ENCODE data around the gene CPA1.

The CPA1 gene

DNA sequence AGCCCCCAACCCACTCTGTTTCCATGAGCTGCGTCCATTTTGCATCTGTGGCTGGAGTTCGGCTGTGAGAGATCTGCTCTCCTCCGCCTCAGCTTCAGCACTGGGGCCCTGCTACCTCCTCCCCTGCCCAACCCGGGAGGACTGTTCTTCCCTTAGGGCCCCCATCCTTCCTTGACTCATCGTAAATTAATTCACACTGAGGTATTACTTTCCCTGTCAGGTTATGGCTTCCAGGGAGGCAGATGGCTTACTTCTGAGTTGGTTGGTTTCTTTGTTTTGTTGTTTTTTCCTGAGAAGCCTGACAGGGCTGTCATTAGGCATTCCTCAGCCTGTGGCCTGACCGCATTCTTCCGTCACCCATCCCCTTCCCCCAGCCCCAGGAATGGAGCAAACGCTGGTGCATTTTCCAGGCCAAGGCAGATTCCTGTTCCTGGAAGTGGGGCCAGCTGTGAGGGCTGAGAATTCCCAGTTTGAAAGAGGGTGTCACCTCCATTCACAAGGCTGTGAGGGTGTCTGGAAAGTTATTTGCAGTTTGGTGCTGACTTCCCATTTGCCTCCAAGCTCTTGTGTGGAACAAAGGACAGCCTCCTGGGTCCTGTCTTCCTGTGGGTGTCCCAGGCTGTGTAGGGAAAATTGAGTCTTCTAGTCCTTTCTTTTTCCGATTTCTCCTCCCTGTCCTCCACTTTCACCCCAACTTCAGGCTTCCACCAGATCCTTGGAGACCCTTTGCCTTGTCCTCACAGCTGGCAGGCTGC, 24.0 kb upstream of the CPA1 start:
- DNase-seq (ENCODE audit: low read depth), result no peak

DNA sequence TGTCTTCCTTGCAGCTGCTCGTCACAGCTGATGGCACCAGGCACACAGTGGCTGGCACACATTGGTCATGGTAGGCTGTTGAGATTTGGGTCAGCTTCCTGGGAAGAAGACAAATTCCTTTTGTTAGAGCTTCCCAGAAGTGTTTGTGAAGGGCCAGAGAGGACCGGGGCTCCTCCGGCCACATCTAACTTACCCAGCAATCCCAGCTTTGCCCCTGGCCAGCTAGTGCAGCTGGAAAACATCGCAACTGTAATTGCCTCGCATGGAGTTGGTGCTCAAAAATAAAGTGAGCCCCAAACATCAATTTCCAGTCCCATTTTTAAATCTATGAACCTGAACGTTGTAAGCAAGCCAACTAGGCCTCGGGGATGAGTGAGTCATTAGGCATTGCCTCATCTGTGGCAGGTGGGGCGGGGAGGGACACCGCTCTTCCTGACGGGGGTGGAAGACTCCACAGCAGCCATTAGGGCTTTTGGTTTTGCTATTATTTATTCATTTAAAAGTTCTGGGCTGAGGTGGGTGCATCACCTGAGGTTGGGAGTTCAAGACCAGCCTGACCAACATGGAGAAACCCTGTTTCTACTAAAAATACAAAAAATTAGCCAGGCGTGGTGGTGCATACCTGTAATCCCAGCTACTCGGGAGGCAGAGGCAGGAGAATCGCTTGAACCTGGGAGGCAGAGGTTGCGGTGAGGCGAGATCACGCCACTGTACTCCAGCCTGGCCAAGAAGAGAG, 23.2 kb upstream of the CPA1 start:
- no peak for DNase-seq (ENCODE audit: low read depth)

DNA sequence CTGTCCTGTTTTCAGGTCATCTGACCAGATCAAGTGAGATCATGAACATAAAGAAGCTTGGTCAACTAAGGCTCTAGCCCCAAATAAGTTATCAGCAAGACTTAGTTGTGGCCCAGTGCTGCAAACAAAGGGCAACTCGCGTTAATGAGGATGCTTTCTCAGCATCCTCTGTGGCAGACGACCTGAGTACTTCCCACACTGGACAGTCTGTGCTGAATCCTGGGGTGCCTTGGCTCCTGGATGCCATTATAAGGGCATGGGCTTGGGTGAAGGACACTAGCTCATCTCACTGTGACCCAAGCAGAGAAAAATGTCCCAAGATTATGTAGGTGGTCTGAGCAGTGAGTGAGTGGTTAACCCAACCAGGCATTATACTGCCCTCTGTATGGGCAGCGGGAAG, 21.8 kb upstream of the CPA1 start:
- no peak for DNase-seq (ENCODE audit: low read depth)

DNA sequence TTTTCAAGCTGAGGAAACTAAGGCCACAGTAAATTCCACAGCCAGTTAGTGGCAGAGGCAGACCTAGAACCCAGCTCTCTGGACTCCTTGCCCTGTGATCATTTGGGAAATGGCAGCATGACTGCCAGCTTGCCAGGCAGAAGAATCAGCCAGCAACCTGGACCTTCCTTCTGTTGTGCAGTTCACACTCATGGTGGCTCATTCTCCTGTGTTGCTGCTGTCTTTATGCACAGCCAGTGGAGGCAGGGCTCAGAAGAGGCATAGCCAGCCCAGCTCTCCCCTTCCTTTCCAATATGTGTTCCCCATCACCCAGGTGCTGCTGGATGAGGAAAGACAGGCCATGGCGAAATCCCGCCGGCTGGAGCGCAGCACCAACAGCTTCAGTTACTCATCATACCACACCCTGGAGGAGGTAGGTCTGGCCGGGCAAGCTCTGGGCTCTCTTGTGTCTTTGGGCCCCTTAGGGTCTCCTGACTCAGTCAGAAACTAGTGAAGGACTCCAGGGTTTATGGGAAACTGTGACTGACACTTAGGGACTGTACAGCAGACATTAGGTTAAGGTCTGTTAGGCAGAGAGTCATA, 20.9 kb upstream of the CPA1 start:
- DNase-seq (ENCODE audit: low read depth), result no peak

DNA sequence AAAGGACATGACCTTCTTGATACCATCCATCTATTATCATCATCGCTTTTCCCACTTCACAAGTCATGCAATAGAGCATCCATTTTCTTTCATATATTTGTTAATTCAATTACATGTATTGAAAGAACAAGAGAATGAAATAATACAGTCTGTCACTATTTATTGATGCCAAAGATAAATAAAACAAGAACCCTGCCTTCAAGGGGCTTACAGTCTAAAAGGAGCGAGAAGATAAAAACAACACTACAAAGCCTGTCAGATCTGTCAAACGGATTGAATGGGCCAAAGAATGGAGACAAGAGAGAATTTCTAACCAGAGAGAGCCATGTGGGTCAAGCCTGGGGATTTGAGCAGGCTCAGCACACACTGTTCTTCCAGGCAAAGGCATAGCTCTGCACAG, 19.8 kb upstream of the CPA1 start:
- no peak for DNase-seq (ENCODE audit: low read depth)

DNA sequence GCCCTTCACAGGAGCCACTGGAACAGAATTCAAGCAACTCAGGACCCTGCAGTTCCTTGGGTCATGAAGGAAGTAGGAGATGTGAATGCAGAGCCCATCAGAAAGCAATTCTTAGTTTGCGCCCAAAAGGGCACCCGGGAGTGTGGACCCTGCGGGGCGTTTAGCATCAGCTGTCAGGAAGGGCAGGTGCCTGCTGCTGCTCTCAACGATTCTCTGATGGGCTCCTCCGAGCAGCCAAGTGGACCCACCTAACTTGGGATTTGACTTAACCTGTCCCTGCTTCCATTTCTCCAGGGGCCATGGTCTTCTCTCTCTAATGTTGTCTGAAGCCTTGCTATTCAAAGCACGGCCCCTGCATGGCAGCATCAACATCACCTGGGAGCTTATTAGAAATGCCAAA, 18.6 kb upstream of the CPA1 start:
- DNase-seq (ENCODE audit: low read depth), result no peak

DNA sequence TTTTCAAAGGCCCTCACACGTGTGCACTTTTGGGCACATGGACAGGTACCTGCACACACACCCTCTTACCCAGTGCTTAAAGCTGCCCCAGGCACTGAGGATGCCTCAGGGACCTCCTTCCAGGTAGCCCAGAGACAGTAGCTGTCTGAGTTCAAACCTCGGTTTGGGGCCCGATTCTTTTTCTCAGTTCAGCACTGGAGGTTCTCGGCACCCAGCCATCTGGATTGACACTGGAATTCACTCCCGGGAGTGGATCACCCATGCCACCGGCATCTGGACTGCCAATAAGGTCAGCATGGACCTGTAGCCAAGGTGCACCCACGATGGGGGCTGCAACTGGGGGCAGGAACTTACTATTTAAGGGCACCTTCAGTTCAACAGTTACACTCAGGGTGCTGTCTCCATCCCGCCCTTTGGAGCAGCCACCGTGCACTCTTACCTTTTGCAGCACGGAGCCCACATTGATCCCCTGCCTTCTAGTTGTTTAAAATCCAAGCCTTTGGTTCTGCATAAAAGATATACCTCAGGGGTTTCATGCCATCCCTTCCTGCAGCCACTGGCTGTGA, 18.0 kb upstream of the CPA1 start:
- no peak for DNase-seq (ENCODE audit: low read depth)

DNA sequence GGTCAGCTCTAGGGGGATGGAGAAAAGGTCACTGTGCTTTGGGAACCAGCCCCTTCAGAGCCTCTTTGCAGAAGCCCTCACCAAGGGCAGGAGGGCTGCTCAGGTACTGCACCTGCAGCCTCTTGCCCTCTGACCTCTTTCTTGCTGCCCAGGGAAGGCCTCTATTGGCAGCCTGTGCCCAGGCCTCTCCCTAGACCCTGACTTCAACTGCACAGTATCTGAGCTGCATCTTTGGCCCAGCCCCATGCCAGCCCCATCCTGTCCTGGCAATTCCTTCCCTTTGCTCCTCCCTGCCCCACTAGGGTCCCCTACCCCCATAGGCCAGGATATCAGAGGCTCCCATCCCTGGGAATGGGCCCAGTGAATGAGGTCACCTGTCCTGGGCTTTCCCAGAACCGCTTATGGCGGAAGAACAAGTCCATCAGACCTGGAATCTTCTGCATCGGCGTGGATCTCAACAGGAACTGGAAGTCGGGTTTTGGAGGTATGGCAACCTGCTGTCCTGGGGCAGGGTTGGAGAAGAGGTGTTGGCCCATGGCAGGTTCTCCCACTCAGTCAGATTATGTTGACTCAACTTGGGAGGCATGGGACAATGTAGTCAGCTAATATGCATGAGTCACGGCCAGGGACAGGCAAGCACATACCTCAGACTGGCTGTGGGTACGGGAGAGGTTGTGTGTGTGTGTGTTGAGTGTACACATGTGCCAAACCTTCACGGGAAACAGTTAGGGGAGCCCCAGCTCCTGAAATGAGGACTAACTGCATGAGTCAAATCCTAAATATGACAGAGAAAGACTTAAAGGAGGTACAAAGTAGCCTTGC, 17.1 kb upstream of the CPA1 start:
- DNase-seq (ENCODE audit: low read depth), result no peak

DNA sequence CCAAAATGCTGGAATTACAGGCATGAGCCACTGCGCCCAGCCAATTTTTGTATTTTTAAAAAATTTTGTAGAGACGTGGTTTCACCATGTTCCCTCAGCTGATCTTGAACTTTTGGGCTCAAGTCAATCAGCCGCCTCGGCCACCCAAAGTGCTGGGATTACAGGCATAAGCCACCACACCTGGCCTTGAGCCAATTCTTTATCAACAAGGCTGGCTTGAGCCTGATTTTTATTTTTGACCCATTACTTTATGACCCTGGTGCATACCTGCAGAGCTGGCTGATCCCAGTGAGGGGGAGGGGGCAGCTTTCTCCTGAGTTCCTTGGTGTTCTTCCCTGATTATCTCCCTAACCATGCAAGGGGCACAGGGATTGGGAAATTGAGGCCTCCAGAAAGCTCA, 15.8 kb upstream of the CPA1 start:
- no peak for DNase-seq (ENCODE audit: low read depth)

DNA sequence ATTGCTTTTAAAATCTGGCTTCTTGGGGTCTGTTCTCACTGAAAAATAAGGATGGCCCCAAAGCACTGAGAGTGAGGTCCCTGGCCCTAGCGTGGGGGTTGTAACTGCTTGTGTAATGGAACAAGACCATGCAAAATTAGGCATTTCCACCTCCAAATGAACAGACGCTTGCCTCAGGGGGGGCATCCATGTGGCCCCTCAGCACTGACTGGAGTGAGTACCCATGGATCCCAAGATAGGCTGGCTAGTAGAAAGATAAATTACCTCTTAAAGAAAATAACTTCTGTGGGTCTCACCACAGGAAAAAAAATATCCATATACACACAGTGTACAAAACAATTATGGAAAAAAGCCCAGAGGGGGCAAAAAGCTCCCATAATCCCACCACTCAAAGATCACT, 15.2 kb upstream of the CPA1 start:
- DNase-seq (ENCODE audit: low read depth), result no peak

DNA sequence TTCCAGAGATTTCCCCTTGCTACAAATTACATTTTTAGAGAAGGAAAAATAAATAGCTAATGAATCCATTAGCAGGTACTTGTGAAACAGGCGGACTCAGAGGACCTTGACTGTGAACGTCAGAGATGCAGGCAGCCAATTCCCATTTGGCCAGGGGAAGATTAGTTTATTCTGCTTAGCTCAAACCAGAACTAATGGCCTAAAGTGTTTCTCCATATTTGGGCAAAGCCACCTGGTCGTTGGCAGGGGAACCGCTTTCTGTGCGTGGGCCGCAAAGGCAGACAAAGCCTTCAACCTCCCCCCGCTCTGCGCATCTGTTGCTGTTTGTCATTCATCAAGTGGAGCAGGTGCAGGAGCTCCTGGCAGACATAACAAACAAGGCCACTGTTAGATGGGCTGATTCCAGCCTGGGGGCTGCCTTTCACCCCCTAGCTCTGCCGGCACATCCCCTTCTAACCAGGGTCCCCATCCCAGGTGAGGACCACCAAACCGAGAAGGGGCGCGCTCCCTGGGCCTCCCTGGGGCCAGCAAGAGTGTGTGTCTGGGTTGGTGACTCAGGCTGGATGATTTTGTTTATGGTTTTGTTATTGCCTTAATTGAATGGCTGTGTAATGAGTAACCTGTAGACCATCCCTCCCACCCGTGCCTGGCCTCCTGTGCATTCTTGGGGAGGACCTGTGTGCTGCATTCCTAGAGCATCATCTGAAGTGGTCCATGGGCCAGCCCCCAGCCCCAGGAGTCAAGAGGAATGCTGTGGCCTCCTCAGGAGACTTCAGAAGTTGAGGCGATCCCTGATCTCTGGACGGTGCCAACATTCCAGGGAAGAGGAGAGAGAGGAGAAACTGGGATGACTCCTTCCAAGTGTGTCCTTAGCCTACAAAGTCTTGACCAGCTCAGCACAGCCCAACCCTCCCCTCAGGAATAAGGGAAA, 14.5 kb upstream of the CPA1 start:
- no peak for DNase-seq (ENCODE audit: low read depth)

DNA sequence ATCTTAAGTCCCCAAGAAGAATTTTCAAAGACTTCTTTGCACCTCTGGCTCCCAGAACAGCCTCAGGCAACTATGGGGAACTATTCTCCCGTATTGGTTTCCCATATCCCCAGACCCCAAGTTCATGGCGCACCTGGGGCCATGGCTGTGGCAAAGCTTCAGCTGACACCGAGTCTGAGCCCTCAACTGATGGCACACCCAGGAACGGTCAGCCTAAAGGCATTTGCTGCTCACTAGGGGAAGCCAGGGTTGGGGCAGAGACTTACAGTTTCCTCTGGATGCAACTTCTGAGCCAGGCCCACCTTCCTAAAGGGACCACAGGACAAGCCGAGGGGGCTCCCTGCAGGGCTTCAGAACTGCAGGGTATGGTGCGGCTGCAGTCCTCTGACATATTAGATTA, 13.7 kb upstream of the CPA1 start:
- no peak for DNase-seq (ENCODE audit: low read depth)

DNA sequence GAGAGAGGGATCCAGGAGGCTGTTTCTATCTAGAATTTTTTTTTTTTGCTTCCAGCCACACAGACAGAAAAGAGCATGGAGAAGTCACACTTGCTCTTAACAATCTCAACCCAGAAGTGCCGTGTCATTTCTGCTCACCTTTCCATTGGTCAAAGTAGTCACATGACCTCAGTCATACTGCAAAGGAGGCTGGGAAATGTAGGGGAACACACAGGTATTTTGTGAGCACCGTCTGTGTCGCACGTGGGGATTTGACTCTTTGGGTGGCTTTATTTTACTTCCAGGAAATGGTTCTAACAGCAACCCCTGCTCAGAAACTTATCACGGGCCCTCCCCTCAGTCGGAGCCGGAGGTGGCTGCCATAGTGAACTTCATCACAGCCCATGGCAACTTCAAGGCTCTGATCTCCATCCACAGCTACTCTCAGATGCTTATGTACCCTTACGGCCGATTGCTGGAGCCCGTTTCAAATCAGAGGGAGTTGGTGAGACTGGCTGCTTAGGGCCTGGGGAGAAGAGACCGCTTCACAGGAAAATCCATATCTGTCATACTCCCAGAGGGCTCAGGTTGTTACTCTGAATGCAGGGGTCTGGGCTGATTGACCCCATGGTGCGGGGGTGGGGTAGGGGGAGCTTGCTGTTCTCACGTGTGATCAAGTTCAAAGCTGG, 13.1 kb upstream of the CPA1 start:
- no peak for DNase-seq (ENCODE audit: low read depth)

DNA sequence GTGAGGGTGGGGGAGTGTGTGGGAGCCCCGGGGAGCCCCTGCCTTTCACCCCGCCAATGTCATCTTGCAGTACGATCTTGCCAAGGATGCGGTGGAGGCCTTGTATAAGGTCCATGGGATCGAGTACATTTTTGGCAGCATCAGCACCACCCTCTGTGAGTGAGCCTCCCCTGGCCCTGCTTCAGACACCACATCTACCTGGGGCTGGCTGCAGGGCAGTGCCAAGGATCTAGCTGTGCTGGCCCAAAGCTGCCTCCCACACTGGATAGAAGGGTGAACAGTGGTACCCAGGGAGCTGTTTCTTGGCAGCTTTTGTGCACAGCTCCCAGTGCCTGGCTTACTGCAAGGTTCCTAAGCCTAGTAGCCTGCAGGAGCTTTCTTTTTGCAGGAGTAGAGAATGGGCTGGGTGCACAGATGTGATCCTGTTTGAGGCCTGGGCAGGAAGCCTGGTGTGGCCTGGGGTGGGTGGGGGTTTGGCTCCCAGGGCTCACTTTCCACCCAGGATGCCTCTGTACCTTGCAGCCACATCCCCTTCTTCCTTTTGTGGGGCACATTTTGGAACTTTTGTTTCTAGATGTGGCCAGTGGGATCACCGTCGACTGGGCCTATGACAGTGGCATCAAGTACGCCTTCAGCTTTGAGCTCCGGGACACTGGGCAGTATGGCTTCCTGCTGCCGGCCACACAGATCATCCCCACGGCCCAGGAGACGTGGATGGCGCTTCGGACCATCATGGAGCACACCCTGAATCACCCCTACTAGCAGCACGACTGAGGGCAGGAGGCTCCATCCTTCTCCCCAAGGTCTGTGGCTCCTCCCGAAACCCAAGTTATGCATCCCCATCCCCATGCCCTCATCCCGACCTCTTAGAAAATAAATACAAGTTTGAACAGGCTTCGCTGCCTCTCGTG, 12.2 kb upstream of the CPA1 start:
- peak; percentile 69 for DNase-seq (ENCODE audit: low read depth)

DNA sequence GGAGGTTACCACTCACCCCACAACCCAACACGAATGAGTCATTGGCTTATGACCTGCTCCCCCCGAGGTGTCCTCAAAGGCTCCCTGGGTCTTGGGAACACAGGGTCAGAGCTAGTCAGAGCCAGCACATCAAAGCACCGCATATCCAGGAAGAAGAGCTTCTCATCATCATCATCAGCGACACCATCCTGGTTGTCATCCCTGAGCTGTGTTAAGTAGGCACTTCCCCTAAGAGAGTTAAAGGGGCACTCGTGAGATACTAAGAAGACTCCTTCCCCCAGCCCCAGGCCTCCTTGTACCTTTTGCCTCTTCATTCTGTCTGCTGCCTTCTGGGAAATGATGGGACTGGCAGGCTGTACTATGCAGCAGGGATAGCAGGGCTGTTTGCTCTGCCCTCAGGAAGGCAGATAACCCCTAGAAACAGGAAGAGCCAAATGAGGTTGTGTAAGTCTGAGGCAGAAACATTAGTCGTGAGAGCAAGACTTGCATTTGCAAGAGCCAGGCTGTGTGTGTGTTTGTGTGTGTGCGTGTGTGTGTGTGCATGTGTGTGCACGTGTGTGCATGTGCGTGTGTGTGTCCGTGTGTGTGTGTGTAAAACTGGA, 11.1 kb upstream of the CPA1 start:
- DNase-seq (ENCODE audit: low read depth), result peak; percentile 72

DNA sequence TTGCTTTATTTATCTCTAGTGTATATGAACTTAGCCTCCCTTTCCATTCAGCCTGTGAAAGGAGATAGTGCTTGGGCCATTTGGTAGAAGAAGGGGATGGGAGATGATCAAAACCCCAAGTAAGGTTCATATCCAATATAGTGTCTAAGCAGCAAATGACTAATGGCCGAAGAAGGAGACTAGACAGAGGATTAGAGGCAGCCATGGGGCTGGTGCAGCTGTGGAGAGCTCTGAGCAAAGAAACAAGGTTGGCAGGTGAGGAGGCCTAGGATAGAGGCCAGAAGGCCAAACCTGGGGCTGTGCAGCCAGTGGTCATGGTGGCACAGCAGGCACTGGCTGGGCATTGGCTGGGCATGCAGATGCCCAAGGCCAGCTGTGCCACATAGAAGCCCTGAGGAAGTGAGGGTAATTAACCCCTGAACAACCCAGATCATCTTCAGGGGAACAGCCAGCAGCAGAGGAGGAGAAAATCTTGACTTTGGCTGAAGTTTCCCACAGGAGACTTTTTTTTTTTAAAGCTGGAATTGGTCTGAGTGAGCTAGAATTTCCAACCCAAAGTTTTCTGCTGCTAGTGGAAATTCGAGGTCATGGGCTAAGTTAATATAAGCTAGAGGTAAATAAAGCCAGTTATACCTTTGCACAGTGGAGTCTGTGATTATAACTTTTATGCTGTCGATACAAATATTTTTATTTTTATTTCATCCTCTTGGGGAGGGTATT, 10.3 kb upstream of the CPA1 start:
- no peak for DNase-seq (ENCODE audit: low read depth)

DNA sequence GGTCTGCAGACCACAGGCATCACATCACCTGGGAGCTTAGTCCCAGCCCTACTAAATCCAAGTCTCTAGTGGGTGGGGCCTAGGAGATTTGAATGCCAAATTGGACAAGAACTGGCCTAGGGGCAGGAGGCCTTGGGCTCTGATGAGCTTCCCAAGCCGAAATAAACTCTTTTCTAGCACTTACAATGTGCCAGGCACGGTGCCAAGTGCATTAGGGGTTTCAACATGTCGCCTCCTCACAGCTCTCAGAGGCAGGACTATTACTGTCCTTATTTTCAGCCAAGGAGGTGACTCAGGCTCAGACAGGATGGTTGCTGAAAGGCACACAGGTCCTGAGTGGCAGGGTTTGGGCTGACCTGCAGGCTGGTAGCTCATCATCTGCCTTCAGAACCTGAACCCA, 9.2 kb upstream of the CPA1 start:
- no peak for DNase-seq (ENCODE audit: low read depth)

DNA sequence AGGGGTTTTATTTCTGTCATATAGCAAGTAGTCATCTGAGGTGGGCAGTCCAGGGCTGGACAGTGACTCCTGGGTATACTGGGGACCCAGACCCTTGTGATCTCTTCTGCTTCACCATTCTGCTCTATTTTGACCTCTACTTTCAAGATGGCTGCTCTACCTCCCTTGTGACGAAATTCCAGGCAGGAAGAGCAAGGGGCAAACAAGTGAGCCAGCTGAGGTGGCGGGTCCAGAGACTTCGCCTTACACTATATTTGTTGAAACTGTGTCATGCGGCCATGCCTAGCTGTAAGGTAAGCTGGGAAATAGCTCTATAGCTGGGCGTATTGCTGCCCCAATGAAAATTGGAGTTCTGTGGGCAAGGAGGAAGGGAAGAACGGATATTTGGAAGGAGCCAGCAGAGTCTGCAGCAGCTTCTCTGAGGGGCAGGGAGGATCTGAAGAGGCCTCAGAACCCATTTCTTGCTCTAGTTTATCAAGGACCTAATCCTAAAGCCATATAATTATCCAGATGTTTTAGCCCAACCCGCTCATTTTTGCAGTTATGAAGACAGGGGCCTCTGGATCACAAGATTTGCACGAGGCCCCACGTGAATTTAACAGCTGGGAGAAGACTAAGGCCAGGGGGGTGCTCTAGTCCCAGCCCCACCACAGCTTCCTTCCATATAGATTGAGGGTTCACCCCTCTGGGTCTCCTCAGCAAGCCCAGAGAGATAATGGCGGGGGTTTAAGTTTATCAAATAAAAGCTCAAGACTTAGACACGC, 7.7 kb upstream of the CPA1 start:
- no peak for DNase-seq (ENCODE audit: low read depth)
